HCT116 (cell line): Measurements from ENCODE around the gene SUCLG1.

Experiments
- CTCF ChIP-seq, 3 experiments: fragments of 200-600 bp in 1 of 3; sonication (generic) in 1 of 3; IDR thresholded peaks in 2 of 3; conservative IDR thresholded peaks in 1 of 3; 2 replicates each; pipeline ENCODE4 v1.5.1; 2012 to 2017; ENCODE audit warnings: low read depth in 2 of 3, low read length in 2 of 3, antibody characterized with exemption in 1 of 3, borderline replicate concordance in 1 of 3, control low read depth in 1 of 3, mild to moderate bottlenecking in 1 of 3, mixed read lengths in 1 of 3, mixed run types in 1 of 3, moderate library complexity in 1 of 3; ENCODE audit not compliant: insufficient read depth in 1 of 3
- EGR1 ChIP-seq: IDR thresholded peaks from 2 replicates; pipeline ENCODE4 v1.6.1; 2012; ENCODE audit warnings: low read depth
- EZH2 ChIP-seq: fragments of 200-600 bp; sonication (generic); IDR thresholded peaks from 2 replicates; pipeline ENCODE4 v1.6.1; 2017; ENCODE audit warnings: antibody characterized with exemption, mixed run types
- ZNF274 ChIP-seq: fragments of 200-500 bp; sonication (Bioruptor generic); IDR thresholded peaks from 2 replicates; pipeline ENCODE4 v1.6.1; 2014; ENCODE audit warnings: mild to moderate bottlenecking, low read depth, low read length, inconsistent platforms

DNA sequence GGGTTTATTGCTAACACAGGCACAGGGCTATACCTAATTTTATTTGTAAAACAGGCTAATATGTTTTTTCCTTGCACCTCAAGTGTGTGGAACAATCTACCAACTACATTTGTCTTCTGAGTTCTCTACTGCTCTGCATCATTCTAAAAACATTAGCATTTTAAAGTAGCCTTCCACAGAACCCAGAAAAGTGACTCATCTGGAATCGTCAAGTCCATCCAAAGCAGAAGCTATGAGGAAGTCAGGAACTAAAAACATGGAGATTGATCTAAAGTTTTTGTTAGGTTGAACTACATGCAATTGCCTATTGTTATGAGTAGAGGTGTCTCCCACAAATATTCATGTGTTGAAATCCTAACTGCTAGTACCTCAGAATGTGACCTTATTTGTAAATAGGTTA is 70.9 kb downstream of the SUCLG1 start:
- TF ChIP-seq EGR1 (no peak), CTCF (IDR thresholded peaks at IDR 0.05 in 2 of 3, conservative IDR thresholded peaks at IDR 0.05 in 1 of 3; ENCODE audit: borderline replicate concordance in 1 of 3, insufficient read depth in 1 of 3, low read depth in 2 of 3, low read length in 2 of 3) (no peak), EZH2 (no peak), ZNF274 (no peak)
